ENCODE measurements around the gene DEFB110.
A peak's percentile ranks its signal among the peaks of the same experiment; 100 is the strongest.

The DEFB110 gene

DNA sequence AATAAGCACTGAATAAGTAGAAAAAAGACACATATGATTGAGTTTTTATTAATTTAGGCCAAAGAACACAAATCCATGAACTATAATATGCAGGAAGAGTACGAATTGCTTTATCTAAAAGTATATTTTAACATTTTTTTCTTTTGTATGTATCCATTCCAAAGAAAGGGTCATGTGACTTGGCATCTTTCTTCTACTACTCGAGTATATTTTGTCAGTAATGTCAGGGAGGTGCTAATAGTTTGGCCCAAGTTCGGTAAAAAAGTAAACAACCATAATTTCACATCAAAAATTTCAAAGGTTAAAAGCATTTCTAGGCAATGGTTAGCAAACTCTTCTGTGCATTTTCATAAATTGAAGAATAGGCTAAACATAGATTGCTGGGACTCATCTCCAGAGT lies 18.7 kb downstream of the DEFB110 start:
- Histone ChIP-seq H3K4me1 (ENCODE audit: control insufficient read depth in 2 of 2, insufficient read depth in 2 of 2, low read length in 2 of 2) (no peaks in the 10 kb centered on the region), H3K27ac (ENCODE audit: low read depth in 2 of 2, low read length in 2 of 2) (no peak overlapping the region), H3K4me3 (ENCODE audit: low read length in 2 of 2) (no peak overlapping the region), H3K36me3 (ENCODE audit: control insufficient read depth in 2 of 2, insufficient read depth in 2 of 2, low read length in 2 of 2) (no peaks in the 10 kb centered on the region), H3K9me3 (ENCODE audit: control insufficient read depth in 2 of 2, low read length in 2 of 2) (no peaks in the 10 kb centered on the region), H3K9ac (ENCODE audit: low read depth in 1 of 2, low read length in 2 of 2) (no peak overlapping the region), H3K27me3 (ENCODE audit: control insufficient read depth in 2 of 2, insufficient read depth in 2 of 2, low read length in 2 of 2) (no peaks in the 10 kb centered on the region)

DNA sequence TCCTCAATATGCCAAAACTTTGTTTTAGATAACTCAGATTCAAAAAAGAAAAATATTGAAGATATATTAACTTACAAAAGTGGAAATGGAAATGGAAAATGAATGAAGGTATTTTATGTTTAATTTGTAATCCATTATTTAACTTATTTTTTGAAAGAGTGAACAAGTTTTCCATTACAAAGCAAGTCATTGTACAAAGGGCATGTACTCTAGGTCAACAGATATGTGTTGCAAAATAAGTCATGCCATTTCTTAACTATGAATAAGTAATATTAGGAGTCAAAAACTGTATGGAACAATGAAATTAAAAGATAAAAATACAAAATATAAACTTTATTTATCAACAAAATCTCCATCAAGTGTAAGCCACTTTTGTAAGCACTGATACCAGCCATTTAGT lies 26.5 kb downstream of the DEFB110 start:
- Histone ChIP-seq H3K9ac (ENCODE audit: low read depth in 1 of 2, low read length in 2 of 2) (no peak overlapping the region), H3K9me3 (ENCODE audit: control insufficient read depth in 2 of 2, low read length in 2 of 2) (no peaks in the 10 kb centered on the region), H3K4me3 (ENCODE audit: low read length in 2 of 2) (no peak overlapping the region), H3K27me3 (ENCODE audit: control insufficient read depth in 2 of 2, insufficient read depth in 2 of 2, low read length in 2 of 2) (no peaks in the 10 kb centered on the region), H3K36me3 (ENCODE audit: control insufficient read depth in 2 of 2, insufficient read depth in 2 of 2, low read length in 2 of 2) (no peaks in the 10 kb centered on the region), H3K27ac (ENCODE audit: low read depth in 2 of 2, low read length in 2 of 2) (no peak overlapping the region), H3K4me1 (ENCODE audit: control insufficient read depth in 2 of 2, insufficient read depth in 2 of 2, low read length in 2 of 2) (no peaks in the 10 kb centered on the region)

DNA sequence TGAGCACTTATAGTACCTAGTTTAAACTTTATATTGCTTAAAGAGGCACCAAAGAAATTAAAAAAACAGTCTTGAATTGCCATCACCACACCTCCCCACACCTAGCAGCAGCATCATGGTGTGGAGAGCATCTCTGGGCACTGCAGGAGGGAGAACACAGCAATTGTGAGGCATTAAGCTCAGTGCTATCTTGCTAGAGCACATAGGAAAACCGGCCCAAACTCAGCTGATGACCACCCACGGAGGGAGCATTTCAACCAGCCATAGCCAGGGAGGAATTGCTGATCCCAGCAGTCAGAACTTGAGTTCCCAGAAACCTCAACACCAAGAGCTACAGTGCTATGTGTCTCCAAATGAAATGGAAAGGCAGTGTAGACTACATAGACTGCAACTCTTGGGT lies 32.9 kb downstream of the DEFB110 start:
- Histone ChIP-seq H3K27ac (ENCODE audit: low read depth in 2 of 2, low read length in 2 of 2) (no peak overlapping the region), H3K4me3 (ENCODE audit: low read length in 2 of 2) (no peak overlapping the region), H3K4me1 (ENCODE audit: control insufficient read depth in 2 of 2, insufficient read depth in 2 of 2, low read length in 2 of 2) (no peaks in the 10 kb centered on the region), H3K27me3 (ENCODE audit: control insufficient read depth in 2 of 2, insufficient read depth in 2 of 2, low read length in 2 of 2) (no peaks in the 10 kb centered on the region), H3K9me3 (ENCODE audit: control insufficient read depth in 2 of 2, low read length in 2 of 2) (no peaks in the 10 kb centered on the region), H3K9ac (ENCODE audit: low read depth in 1 of 2, low read length in 2 of 2) (no peak overlapping the region), H3K36me3 (ENCODE audit: control insufficient read depth in 2 of 2, insufficient read depth in 2 of 2, low read length in 2 of 2) (no peaks in the 10 kb centered on the region)

DNA sequence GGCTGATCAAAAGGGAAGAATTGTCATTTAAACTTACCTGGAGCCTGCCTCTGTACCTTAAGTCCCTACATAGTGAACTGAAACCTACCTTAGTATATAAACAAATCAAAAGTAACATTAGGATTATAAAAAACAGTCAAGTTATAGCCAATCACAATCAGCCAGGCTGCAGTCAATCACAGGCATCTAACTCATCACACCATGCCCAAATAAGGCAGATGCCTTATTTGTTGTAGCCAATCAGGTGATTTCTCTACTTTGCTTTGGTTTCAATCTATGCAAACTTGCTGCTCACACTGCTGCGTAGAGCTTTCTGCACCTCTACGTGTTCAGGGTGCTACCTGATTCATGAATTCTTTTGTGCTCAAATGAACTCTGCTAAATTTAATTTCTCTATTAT lies 34.0 kb downstream of the DEFB110 start:
- Histone ChIP-seq H3K9me3 (ENCODE audit: control insufficient read depth in 2 of 2, low read length in 2 of 2) (no peaks in the 10 kb centered on the region), H3K4me1 (ENCODE audit: control insufficient read depth in 2 of 2, insufficient read depth in 2 of 2, low read length in 2 of 2) (no peaks in the 10 kb centered on the region), H3K4me3 (ENCODE audit: low read length in 2 of 2) (no peak overlapping the region), H3K27ac (ENCODE audit: low read depth in 2 of 2, low read length in 2 of 2) (no peak overlapping the region), H3K36me3 (ENCODE audit: control insufficient read depth in 2 of 2, insufficient read depth in 2 of 2, low read length in 2 of 2) (no peaks in the 10 kb centered on the region), H3K27me3 (ENCODE audit: control insufficient read depth in 2 of 2, insufficient read depth in 2 of 2, low read length in 2 of 2) (no peaks in the 10 kb centered on the region), H3K9ac (ENCODE audit: low read depth in 1 of 2, low read length in 2 of 2) (no peak overlapping the region)

DNA sequence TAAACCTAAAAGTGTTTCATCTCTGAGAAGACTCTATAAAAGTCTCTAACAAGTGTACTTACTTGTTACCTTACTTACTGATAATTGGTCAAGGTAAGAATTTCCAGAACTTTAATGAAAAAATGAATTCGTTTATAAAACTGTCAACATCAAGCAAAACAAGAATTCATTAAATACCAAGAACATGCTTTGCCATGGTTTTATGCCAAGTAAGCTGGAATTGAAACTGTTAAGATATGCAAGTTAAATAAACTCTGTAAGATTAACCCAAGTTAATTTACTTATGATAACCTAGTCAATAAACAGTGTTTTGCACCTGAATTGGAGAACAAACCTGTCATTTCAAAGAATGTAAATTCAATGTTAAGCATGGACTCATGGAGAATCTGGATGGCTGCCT lies 35.2 kb downstream of the DEFB110 start:
- Histone ChIP-seq H3K4me1 (ENCODE audit: control insufficient read depth in 2 of 2, insufficient read depth in 2 of 2, low read length in 2 of 2) (no peaks in the 10 kb centered on the region), H3K4me3 (ENCODE audit: low read length in 2 of 2) (no peak overlapping the region), H3K27me3 (ENCODE audit: control insufficient read depth in 2 of 2, insufficient read depth in 2 of 2, low read length in 2 of 2) (no peaks in the 10 kb centered on the region), H3K36me3 (ENCODE audit: control insufficient read depth in 2 of 2, insufficient read depth in 2 of 2, low read length in 2 of 2) (no peaks in the 10 kb centered on the region), H3K9me3 (ENCODE audit: control insufficient read depth in 2 of 2, low read length in 2 of 2) (no peaks in the 10 kb centered on the region), H3K27ac (ENCODE audit: low read depth in 2 of 2, low read length in 2 of 2) (no peak overlapping the region), H3K9ac (ENCODE audit: low read depth in 1 of 2, low read length in 2 of 2) (no peak overlapping the region)

DNA sequence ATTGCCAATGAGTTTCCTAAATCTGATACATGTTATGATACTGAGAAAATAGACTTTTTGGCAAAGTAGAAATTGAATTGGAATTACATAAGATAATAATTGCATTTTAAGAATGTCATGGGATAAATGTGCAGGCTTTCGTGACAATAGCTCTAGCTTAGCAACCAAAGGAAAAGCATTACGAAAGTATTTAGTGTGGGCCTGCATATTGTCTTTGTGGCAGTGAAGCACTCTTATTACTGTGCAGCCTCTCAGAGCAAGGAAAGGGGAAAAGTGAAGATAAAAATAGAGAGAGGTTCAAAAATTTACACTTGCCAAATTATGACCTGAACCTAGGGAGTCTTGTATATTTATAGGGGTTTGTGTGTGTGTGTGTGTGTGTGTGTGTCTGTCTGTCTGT lies 39.7 kb downstream of the DEFB110 start:
- no peaks in the 10 kb centered on the region for H3K9me3 ChIP-seq (ENCODE audit: control insufficient read depth in 2 of 2, low read length in 2 of 2)
- H3K27me3 ChIP-seq (ENCODE audit: control insufficient read depth in 2 of 2, insufficient read depth in 2 of 2, low read length in 2 of 2) = no peaks in the 10 kb centered on the region
- no peak overlapping the region for H3K9ac ChIP-seq (ENCODE audit: low read depth in 1 of 2, low read length in 2 of 2)
- no peaks in the 10 kb centered on the region for H3K4me1 ChIP-seq (ENCODE audit: control insufficient read depth in 2 of 2, insufficient read depth in 2 of 2, low read length in 2 of 2)
- no peaks in the 10 kb centered on the region for H3K36me3 ChIP-seq (ENCODE audit: control insufficient read depth in 2 of 2, insufficient read depth in 2 of 2, low read length in 2 of 2)
- no peak overlapping the region for H3K4me3 ChIP-seq (ENCODE audit: low read length in 2 of 2)
- no peak overlapping the region for H3K27ac ChIP-seq (ENCODE audit: low read depth in 2 of 2, low read length in 2 of 2)

DNA sequence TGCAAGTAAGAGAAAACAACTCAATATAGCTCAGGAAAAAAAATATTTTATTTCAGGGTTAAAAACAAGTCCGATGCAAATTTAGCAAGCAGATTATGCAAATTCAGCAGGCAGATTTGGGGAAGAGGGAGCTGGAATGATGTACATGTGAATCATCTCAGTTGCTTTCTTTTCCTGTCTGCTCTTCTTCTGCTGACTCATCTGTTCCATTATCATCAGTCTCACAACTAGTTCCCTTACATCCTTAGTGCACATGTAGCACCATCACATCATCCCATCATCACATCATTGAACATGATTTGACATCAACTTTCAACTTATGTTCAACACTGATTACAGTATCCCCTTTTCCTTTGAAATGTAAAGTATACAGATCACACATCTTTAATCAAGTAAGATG lies 40.9 kb downstream of the DEFB110 start:
- no peaks in the 10 kb centered on the region for H3K9me3 ChIP-seq (ENCODE audit: control insufficient read depth in 2 of 2, low read length in 2 of 2)
- H3K27me3 ChIP-seq (ENCODE audit: control insufficient read depth in 2 of 2, insufficient read depth in 2 of 2, low read length in 2 of 2) = no peaks in the 10 kb centered on the region
- no peaks in the 10 kb centered on the region for H3K36me3 ChIP-seq (ENCODE audit: control insufficient read depth in 2 of 2, insufficient read depth in 2 of 2, low read length in 2 of 2)
- H3K4me3 ChIP-seq (ENCODE audit: low read length in 2 of 2) = no peak overlapping the region
- H3K9ac ChIP-seq (ENCODE audit: low read depth in 1 of 2, low read length in 2 of 2) = no peak overlapping the region
- no peaks in the 10 kb centered on the region for H3K4me1 ChIP-seq (ENCODE audit: control insufficient read depth in 2 of 2, insufficient read depth in 2 of 2, low read length in 2 of 2)
- no peak overlapping the region for H3K27ac ChIP-seq (ENCODE audit: low read depth in 2 of 2, low read length in 2 of 2)

DNA sequence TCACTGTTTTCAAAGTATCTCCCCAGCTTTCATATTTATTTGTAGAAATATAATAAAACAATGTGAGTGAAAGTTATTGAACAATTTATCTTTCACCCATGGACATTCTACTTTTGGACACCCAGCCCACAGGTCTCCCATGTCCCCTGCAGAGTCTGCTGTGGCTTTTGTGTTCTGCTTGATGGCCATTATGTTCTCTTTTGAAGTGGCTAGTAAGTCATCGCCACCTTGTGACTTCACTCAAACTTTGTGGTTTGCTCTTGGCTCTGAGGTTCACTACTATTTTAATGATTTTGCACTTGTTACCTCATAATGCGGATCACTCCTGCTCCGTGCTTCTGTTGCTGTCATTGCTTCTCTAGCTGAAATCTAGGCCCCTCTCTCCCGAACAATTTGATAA lies 42.2 kb downstream of the DEFB110 start:
- Histone ChIP-seq H3K9me3 (ENCODE audit: control insufficient read depth in 2 of 2, low read length in 2 of 2) (no peaks in the 10 kb centered on the region), H3K36me3 (ENCODE audit: control insufficient read depth in 2 of 2, insufficient read depth in 2 of 2, low read length in 2 of 2) (no peaks in the 10 kb centered on the region), H3K27ac (ENCODE audit: low read depth in 2 of 2, low read length in 2 of 2) (no peak overlapping the region), H3K4me1 (ENCODE audit: control insufficient read depth in 2 of 2, insufficient read depth in 2 of 2, low read length in 2 of 2) (no peaks in the 10 kb centered on the region), H3K4me3 (ENCODE audit: low read length in 2 of 2) (no peak overlapping the region), H3K9ac (ENCODE audit: low read depth in 1 of 2, low read length in 2 of 2) (no peak overlapping the region), H3K27me3 (ENCODE audit: control insufficient read depth in 2 of 2, insufficient read depth in 2 of 2, low read length in 2 of 2) (no peaks in the 10 kb centered on the region)

DNA sequence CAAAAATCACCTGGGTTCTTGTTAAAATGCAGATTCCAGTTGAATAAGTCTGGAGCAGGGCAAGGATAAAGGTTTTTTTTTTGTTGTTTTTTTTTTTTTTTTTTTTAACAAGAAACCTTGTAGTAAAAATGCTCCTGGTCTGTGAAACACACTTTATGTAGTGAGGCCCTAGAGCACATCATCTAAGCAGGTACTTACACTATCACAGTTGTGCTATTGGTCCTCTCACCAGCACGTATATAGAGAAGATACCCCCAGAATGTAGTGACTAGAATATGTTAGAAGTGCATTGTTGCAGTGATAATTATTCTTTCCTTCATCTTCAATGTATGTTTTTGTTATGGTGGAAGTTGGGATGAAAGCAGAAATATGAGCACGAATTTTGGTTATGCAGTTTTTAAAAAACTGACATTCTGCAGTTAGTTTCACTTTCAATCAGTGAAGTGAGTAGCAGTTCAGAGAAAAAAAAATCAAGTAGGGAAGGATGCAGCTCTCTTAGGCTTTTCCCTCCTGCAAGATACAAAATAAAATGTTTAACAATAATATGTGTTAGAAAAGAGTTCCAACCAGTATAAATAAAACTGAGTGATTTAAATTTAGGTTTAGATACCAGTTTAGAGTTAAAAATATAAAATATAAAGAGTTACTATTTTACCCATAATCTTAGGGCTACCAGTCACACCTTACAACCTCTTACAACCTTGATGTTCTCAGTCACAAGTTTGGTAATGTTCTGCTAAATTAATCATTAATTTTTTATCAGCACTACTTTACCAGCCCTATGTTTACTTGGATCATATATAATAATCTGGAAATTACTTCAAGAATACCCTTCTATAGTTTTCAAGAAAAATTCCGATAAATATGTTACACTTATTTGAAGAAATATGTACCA lies 43.2 kb downstream of the DEFB110 start:
- Histone ChIP-seq H3K4me3 (ENCODE audit: low read length in 2 of 2) (peak overlapping the region in 1 of 2 donors; percentile 23), H3K27ac (ENCODE audit: low read depth in 2 of 2, low read length in 2 of 2) (no peak overlapping the region), H3K4me1 (ENCODE audit: control insufficient read depth in 2 of 2, insufficient read depth in 2 of 2, low read length in 2 of 2) (no peaks in the 10 kb centered on the region), H3K9me3 (ENCODE audit: control insufficient read depth in 2 of 2, low read length in 2 of 2) (no peaks in the 10 kb centered on the region), H3K36me3 (ENCODE audit: control insufficient read depth in 2 of 2, insufficient read depth in 2 of 2, low read length in 2 of 2) (no peaks in the 10 kb centered on the region), H3K27me3 (ENCODE audit: control insufficient read depth in 2 of 2, insufficient read depth in 2 of 2, low read length in 2 of 2) (no peaks in the 10 kb centered on the region), H3K9ac (ENCODE audit: low read depth in 1 of 2, low read length in 2 of 2) (no peak overlapping the region)

DNA sequence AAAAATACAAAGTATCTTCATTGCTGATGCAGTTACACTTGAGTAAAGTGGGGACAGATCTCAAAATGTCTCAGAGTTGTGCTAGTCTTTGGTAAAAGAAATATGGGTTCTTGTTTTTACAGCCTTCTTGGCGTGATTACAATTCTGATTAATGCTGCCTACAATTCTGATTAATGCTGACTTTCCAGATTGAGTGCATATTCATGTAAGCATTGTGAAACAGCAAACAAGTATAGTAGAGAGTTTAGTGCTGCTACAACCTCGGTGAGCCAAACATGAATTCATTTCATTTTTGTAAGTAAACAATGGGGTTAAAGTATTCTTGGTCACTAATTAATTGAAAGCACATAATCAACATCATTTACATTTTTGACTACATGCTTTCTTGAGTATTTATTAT lies 52.2 kb downstream of the DEFB110 start, which contains the start of gene DEFB113:
Gene DEFB113 (minus strand): TSS at position 21 of the 400 bp plus-strand sequence. CDS start 0 bp downstream, at position 21.
- H3K4me1 ChIP-seq (ENCODE audit: control insufficient read depth in 2 of 2, insufficient read depth in 2 of 2, low read length in 2 of 2) = no peaks in the 10 kb centered on the region

More for the DNA sequence above, 52.2 kb downstream of the DEFB110 start, which contains the start of gene DEFB113:
- no peak within 1 kb of the TSS for H3K27ac ChIP-seq (ENCODE audit: low read depth in 2 of 2, low read length in 2 of 2)
- no peaks in the 10 kb centered on the region for H3K27me3 ChIP-seq (ENCODE audit: control insufficient read depth in 2 of 2, insufficient read depth in 2 of 2, low read length in 2 of 2)
- H3K9ac ChIP-seq (ENCODE audit: low read depth in 1 of 2, low read length in 2 of 2) = no peak within 1 kb of the TSS
- no peaks in the 10 kb centered on the region for H3K9me3 ChIP-seq (ENCODE audit: control insufficient read depth in 2 of 2, low read length in 2 of 2)
- no peaks in the 10 kb centered on the region for H3K36me3 ChIP-seq (ENCODE audit: control insufficient read depth in 2 of 2, insufficient read depth in 2 of 2, low read length in 2 of 2)
- H3K4me3 ChIP-seq (ENCODE audit: low read length in 2 of 2) = no peak within 1 kb of the TSS
